IPS-20b (cell line): ENCODE data around the gene GPATCH8.
"Not testable (repeated sequence)": the region's sequence is repeated elsewhere in the genome, so short reads cannot be mapped to it uniquely, and the experiment has no call there.

Experiments
- H3K27ac ChIP-seq: one replicate; pipeline ENCODE4 v1.5.1; 2013; ENCODE audit warnings: low read length
- H3K27me3 ChIP-seq: 2 replicates; pipeline ENCODE4 v1.6.1; 2013; ENCODE audit warnings: mild to moderate bottlenecking, low read length, inconsistent platforms; ENCODE audit not compliant: insufficient read depth
- H3K36me3 ChIP-seq: 2 replicates; pipeline ENCODE4 v1.6.1; 2013; ENCODE audit warnings: low read depth, mild to moderate bottlenecking, inconsistent platforms, low read length, moderate library complexity; ENCODE audit not compliant: insufficient read depth
- H3K4me1 ChIP-seq: 2 replicates; pipeline ENCODE4 v1.6.1; 2013; ENCODE audit warnings: mild to moderate bottlenecking, control low read depth, inconsistent platforms, low read length, moderate library complexity; ENCODE audit not compliant: insufficient read depth
- H3K4me3 ChIP-seq: 2 replicates; pipeline ENCODE4 v1.5.1; 2013; ENCODE audit warnings: mild to moderate bottlenecking, low read length, inconsistent platforms
- H3K9ac ChIP-seq: 2 replicates; pipeline ENCODE4 v1.6.1; 2013; ENCODE audit warnings: low read depth, mild to moderate bottlenecking, inconsistent platforms, low read length, moderate library complexity
- H3K9me3 ChIP-seq: 2 replicates; pipeline ENCODE4 v1.6.1; 2013; ENCODE audit warnings: mild to moderate bottlenecking, low read depth, low read length, inconsistent platforms; ENCODE audit not compliant: insufficient read depth

The GPATCH8 gene

DNA sequence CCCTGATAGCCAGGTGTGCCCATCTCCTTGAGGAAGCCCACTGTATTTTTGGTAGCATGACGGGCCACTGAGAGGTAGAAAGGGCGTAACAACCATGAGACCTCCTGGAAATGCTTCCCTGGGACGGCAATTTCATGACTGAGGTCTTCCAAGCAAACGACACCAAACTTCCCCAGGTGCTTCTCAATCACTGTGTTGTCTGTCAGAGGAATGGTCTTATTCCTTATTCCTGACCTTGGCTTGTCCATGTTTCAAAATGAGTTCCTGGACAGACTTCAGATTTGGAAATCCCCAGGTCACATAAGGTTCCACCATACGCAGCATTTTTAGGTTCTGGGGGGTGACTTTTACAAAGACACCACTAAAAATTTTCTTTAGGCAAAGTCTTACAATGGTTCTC, 138.2 kb downstream of the GPATCH8 start:
- H3K4me3 ChIP-seq, H3K36me3 ChIP-seq, H3K27ac ChIP-seq, H3K9ac ChIP-seq, H3K9me3 ChIP-seq: not testable (repeated sequence)
- Histone ChIP-seq H3K27me3 (peaks cover 30% of the 10 kb centered on the region), H3K4me1 (peaks cover 17% of the 10 kb centered on the region)

DNA sequence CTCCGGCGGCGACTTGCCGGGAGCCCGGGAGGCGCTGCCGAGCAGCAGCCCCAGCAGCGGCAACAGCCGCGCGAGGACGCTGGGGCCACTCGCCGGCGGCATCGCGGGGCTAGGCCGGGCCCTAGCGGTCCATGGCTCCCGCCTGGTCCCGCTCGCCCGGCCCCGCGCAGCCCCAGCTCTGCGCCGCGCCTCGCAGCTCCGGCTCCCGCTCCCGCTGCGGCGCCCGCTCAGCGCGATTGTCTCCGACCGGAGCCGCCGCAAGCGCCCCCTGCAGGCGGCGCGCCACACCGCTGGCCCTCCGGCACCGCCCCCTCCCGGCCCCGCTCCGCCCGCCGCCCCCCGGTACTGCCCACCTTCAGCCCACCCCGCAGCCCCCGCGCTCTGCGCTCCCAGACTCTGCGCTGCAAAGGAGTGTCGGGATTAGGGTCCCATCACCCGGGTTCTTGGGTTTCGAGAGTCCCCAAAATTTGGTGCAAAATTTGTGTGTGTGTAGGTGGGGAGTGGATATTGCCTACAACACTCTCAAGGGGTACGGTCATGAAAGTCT, 139.5 kb downstream of the GPATCH8 start, which contains the start of gene FAM171A2:
TSS of gene FAM171A2 (minus strand) at position 241 of the 547 bp plus-strand sequence. CDS start at position 102, 139 bp downstream.
- H3K27ac ChIP-seq = no peak within 1 kb of the TSS
- H3K4me3 ChIP-seq = peak within 1 kb of the TSS; percentile 81
- H3K9me3 ChIP-seq = no peaks in the 10 kb centered on the region
- H3K27me3 ChIP-seq = peaks cover 30% of the 10 kb centered on the region
- H3K9ac ChIP-seq = peak within 1 kb of the TSS; percentile 87
- peaks cover 17% of the 10 kb centered on the region for H3K4me1 ChIP-seq
- H3K36me3 ChIP-seq = no peaks in the 10 kb centered on the region

DNA sequence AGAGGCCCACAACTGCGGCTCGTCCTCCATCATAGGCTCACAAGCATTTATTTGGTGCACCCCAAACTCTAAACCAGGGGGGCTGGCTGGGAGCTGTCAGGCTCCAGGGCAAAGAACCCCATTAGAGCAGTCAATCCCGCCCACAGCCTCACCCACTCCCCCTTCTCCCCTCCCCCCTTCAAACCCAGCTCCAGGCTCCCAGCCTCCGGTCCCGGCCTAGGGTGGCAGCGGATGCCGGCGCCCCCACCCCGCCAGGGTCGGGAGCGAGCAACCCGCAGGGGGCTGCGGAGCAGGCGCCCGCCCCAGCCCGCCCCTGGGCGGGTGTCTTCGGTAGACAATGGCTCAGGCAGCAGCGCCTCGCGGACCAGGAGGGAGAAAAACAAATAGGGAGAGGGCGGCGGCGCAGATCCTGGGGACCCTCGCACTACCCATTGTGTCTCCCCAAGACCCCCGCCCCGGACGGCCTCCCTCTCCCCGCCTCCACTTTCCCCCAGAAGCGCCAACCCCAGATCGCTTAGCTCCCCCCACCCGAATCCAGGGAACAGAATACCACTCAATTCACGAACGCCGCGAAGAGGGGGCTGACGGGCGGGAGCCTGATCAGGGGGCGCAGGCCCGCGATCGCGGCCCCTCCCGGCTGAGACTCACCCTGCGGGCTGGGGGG, 140.1 kb downstream of the GPATCH8 start:
- Histone ChIP-seq H3K4me1 (peaks cover 17% of the 10 kb centered on the region), H3K27me3 (peaks cover 30% of the 10 kb centered on the region), H3K4me3 (peak overlapping the region; percentile 81), H3K36me3 (no peaks in the 10 kb centered on the region), H3K9ac (peak overlapping the region; percentile 87), H3K27ac (no peak overlapping the region), H3K9me3 (no peaks in the 10 kb centered on the region)

DNA sequence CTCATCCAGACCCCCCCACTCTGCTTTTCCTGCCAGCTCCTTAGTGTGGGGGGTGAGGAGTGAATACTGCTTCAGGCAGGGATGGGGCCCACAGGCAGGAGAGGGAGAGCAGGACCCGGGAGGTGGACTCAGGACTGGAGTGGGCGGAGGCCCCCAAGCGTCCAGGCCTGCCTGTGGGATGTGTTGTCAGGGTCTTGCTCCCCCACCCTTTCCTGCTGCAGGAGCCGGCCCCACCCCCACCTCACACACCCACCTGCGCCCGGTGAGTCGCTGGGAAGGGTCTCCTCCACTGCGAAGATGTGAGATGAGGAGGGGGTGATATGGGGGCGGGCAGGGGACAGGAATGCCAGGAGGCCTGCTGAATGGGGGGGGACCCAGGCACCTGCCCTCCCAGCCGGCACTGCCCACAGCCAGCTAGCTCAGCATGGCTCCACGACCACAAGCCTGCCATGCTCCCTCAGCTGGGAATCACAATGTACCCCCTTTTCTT, 140.7 kb downstream of the GPATCH8 start:
- Histone ChIP-seq H3K9ac (peak overlapping the region; percentile 87; the same call in 1 of the 2 replicates), H3K4me1 (peaks cover 17% of the 10 kb centered on the region), H3K9me3 (no peaks in the 10 kb centered on the region), H3K36me3 (no peaks in the 10 kb centered on the region), H3K4me3 (peak overlapping the region; percentile 81), H3K27me3 (peaks cover 28% of the 10 kb centered on the region), H3K27ac (no peak overlapping the region)

DNA sequence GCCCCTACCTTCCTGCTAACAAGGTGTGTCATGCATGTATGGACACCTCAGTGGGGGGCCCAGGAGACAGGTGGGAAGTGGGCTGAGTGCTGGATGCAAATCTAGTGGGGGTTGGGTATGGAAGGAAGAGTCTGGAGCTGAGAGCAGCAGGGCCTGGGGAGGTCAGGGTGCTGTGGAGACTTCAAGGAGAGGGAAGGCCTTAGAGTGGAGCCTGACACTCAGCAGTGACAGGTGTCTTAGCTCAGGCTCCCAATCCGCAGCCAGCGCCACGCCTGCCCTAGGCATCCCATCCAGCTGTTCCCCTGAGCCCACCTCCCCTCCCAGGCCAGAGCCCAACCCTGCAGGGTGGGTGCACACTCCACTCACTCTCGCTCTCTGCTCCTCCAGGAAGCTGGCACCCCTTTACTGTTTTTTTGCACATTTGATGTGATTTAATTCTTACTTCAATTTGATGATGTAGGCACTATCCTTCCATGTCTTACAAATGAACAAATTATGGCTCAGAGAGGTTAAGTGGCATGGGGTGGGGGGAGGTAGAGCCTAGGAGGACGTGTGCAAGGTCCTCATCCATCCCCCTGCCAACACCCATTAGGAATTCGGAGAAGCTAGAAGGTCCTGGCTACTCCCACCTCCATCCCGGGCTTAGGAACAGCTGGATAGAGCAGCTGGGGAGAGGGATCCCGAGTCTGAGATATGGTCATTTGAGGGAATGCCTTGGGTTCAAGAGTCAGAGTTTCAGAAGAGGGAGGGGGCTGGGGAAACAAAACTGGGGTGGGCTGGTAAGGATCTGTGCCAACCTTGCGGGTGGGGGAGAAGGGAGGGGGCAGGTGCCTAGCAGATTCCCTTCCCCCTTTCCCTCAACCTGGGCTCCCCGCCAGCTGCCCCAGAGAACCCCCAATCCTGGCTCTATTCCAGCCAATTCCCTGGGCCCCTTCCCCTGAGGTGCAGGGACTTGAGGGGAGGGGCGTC, 141.6 kb downstream of the GPATCH8 start:
- Histone ChIP-seq H3K27me3 (peaks cover 25% of the 10 kb centered on the region), H3K9me3 (no peaks in the 10 kb centered on the region), H3K9ac (peak overlapping the region; percentile 46; the same call in 1 of the 2 replicates), H3K4me3 (peak overlapping the region; percentile 81), H3K36me3 (no peaks in the 10 kb centered on the region), H3K4me1 (peaks cover 17% of the 10 kb centered on the region), H3K27ac (no peak overlapping the region)

DNA sequence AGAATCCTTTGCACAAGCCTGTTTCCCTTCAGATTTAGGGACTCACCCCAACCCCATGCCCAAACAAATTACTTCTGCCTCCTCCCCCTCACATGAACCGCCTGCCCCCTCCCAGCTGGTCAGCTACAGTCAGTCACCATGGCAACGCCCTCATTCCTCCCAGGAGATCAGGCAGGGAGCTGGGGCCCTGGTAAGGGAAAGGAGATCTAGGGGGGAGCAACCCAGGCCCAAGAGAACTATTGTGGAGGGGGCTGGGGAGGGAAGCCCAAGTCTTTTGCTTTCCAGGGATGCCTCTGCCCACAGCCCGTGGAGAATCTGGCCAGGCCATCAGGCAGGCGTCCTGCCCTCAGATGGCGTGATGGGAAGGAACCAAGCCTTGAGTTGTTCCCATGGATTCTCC, 142.4 kb downstream of the GPATCH8 start:
- no peaks in the 10 kb centered on the region for H3K9me3 ChIP-seq
- H3K4me1 ChIP-seq = peaks cover 17% of the 10 kb centered on the region
- H3K4me3 ChIP-seq = peak overlapping the region; percentile 52
- no peak overlapping the region for H3K9ac ChIP-seq
- no peaks in the 10 kb centered on the region for H3K36me3 ChIP-seq
- H3K27me3 ChIP-seq = peaks cover 17% of the 10 kb centered on the region
- H3K27ac ChIP-seq = no peak overlapping the region

DNA sequence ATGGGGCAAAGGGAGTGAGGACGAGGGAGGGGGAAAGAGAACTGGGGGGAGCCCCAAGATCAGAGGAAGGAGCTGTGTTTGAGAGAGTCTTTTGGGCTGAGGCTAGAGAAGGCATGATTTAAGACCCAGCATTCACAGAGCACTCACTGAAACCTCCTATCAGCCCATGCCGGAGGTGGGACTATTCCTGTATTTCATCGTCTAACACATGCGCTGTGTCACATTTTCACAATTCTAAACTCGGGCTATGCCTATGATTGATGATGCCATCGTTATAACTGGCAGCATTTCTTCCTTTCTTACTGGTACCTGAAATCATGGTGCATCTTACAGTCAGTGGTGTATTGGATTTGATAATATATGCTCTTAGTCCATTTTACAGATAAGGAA, 143.1 kb downstream of the GPATCH8 start:
- Histone ChIP-seq H3K9me3 (no peaks in the 10 kb centered on the region), H3K36me3 (no peaks in the 10 kb centered on the region), H3K27ac (no peak overlapping the region), H3K4me1 (peaks cover 17% of the 10 kb centered on the region), H3K9ac (no peak overlapping the region), H3K27me3 (peaks cover 11% of the 10 kb centered on the region), H3K4me3 (no peak overlapping the region)

DNA sequence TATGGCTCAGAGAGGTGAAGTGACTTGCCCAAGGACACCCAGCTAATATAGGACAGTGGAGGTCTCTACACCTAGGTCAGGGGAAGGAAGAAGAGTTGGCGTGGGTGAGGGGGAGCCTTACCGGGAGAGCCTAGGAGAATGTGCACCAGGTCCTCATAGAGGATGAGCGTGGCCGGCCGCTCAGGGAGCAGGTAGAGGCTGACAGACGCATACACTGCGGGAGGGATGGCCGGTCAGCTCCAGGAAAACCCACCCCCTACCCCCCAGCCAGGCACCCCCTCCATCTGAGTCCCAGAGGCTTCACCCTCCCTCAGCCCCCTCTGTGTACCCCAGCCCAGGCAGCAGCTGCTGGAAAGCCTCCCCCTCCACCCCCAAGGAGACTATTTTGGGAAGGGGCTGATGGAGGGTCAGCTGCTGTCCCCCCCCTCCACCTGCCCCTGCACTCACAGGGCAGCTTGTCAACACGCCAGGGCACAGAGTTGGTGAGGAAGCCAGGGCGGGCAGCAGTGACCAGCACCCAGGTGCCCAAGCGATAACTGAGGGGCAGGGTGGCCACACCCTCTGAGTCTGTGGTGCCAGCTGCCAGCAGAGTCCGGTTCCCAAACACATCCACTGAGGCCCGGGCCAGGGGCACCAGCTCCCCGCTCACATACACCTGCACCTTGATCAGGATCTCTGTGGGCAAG, 143.6 kb downstream of the GPATCH8 start:
- Histone ChIP-seq H3K4me3 (no peak overlapping the region), H3K9me3 (no peaks in the 10 kb centered on the region), H3K9ac (no peak overlapping the region), H3K4me1 (peaks cover 17% of the 10 kb centered on the region), H3K27me3 (peaks cover 5% of the 10 kb centered on the region), H3K27ac (no peak overlapping the region), H3K36me3 (no peaks in the 10 kb centered on the region)

DNA sequence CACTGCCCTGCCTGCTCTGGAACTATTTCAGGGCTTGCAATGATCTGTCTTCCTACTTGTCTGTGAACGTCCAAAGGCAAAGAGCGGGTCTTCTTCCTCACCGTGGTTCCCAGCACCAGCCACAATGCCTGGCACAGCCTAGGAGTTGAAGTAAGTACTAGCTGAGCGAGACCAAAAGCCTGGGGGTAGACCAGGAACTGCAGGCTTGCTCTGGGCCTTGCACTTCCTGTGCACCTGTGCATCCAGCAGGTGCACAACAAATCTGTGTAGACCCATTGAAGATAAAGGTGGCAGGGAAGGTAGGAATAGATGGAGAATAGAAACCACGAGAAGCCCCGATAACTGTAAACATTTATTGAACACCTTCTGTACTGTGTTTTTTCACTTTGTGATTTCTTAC, 144.2 kb downstream of the GPATCH8 start:
- H3K27me3 ChIP-seq = no peaks in the 10 kb centered on the region; the same call in 1 of the 2 replicates
- no peak overlapping the region for H3K9ac ChIP-seq
- H3K9me3 ChIP-seq = no peaks in the 10 kb centered on the region
- no peak overlapping the region for H3K27ac ChIP-seq
- H3K36me3 ChIP-seq = no peaks in the 10 kb centered on the region
- no peak overlapping the region for H3K4me3 ChIP-seq
- peaks cover 17% of the 10 kb centered on the region for H3K4me1 ChIP-seq

DNA sequence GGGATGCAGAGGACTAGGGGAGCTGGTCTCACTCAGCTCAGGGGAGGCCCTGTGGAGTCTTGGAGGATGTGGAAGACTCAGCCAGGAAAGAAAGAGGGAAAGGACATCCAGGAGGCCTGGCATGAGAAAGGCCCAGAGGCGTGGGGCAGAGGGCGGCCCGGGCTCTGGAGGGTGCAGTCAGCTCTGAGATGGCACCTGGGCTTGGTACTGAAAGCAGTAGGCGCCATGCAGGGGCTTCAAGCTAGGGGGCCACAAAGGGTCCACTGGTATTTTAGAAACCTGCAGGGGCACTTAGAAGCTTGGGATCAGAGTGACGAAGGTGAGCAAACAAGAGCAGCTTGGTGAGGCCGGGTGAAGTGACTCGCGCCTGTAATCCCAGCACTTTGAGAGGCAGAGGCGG, 145.1 kb downstream of the GPATCH8 start:
- peaks cover 4% of the 10 kb centered on the region; the same call in 1 of the 2 replicates for H3K27me3 ChIP-seq
- peaks cover 17% of the 10 kb centered on the region for H3K4me1 ChIP-seq
- no peaks in the 10 kb centered on the region for H3K9me3 ChIP-seq
- no peak overlapping the region for H3K27ac ChIP-seq
- no peak overlapping the region for H3K9ac ChIP-seq
- H3K36me3 ChIP-seq = no peaks in the 10 kb centered on the region
- no peak overlapping the region for H3K4me3 ChIP-seq

DNA sequence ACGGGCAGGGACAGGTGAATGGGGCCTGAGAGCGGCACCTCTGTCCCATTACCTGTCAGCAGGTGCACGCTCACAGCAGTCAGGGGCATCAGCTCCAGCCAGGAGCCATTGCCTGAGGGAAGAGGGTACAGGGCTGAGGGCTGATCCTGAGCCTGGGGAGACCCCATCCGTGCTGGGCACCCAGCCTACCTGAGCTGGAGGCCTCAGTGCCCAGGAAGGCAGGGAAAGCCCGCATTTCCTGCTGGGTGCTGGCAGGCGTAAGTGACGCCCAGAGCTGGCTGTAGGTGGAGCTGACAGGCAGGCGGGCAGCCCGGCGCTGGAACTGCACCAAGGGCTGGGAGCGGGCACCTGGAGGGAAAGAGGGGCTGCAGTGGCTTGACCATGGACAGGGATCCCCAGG, 147.0 kb downstream of the GPATCH8 start:
- H3K36me3 ChIP-seq = peaks cover 9% of the 10 kb centered on the region; the same call in 1 of the 2 replicates
- no peak overlapping the region for H3K9ac ChIP-seq
- peaks cover 5% of the 10 kb centered on the region; the same call in 1 of the 2 replicates for H3K27me3 ChIP-seq
- H3K9me3 ChIP-seq = no peaks in the 10 kb centered on the region
- H3K4me1 ChIP-seq = peaks cover 7% of the 10 kb centered on the region
- H3K27ac ChIP-seq = no peak overlapping the region
- no peak overlapping the region for H3K4me3 ChIP-seq
